GM12872 (cell line): ENCODE data around the gene GCNT2.

Source experiments
- TF ChIP-seq, protein P1 (sequence below): IDR thresholded peaks from 3 replicates; pipeline ENCODE4 v1.5.1; 2011; ENCODE audit warnings: low read depth, mild to moderate bottlenecking, low read length, moderate library complexity; ENCODE audit not compliant: insufficient read depth

GCNT2 gene

DNA sequence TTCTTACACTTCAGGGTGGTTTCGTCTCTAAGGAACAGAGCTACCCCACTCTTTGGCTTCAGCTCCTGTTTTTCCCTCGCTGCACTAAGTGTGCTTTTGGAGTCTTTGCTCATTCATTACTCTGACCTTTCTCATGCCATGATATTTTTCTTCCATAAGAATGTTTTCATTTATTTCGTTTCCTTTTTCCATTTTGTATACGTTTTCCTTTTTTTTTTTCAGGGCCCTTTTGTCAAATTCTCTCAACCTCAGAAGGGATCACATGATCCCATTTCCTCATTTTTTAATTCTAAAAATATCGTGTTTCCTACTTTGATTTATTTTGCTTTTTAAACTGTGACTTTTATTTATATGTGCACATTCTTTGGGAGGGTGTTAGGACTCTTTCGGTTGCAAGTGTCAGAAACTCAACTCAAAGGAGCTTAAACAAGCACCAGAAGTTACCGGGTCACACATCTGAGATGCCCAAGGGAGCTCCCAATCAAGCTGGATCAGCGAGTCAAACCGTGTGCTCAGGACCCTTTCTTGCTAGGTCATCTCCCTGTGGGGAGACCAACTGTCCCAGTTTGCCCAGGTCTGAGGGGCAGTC lies 40.6 kb downstream of the GCNT2 start:
- TF ChIP-seq, protein P1, sequence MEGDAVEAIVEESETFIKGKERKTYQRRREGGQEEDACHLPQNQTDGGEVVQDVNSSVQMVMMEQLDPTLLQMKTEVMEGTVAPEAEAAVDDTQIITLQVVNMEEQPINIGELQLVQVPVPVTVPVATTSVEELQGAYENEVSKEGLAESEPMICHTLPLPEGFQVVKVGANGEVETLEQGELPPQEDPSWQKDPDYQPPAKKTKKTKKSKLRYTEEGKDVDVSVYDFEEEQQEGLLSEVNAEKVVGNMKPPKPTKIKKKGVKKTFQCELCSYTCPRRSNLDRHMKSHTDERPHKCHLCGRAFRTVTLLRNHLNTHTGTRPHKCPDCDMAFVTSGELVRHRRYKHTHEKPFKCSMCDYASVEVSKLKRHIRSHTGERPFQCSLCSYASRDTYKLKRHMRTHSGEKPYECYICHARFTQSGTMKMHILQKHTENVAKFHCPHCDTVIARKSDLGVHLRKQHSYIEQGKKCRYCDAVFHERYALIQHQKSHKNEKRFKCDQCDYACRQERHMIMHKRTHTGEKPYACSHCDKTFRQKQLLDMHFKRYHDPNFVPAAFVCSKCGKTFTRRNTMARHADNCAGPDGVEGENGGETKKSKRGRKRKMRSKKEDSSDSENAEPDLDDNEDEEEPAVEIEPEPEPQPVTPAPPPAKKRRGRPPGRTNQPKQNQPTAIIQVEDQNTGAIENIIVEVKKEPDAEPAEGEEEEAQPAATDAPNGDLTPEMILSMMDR: no peak

DNA sequence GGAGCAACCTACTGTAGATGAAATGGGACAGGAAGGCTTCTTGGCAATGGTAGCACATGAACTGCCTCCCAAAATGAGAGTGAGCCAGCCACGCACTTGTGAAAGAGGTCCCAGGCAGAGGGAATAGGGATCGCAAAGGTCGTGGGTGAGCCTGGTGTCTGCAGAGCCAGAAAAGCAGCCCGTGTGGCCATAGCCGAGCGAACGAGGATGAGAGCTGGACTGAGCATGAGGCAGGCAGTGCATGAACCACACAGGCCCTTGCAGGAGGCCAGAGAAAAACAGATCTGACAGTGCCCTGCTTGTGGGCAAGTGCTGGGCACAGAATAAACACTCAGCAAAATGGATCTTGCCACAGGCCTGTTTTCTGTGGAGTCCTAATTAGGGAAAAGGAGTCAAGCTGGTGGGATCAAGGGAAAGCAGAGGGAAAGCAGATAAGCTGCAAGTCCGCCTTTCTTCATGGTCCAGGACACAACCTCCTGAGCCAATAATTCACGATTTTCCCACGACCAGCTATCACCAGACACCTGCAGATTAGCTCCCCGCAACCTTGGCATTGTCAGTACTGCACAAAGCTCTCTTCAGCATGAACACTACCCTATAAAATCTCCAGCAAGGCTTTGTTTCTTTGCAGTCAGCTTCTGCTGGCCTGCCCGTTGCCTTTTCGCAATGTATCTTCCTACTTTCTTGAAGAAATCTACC lies 44.0 kb downstream of the GCNT2 start:
- TF ChIP-seq, protein P1: no peak

- TF ChIP-seq, protein P1: no peak
Observed at GRCh38 chr6:10565913-10566312, 44.8 kb downstream of the GCNT2 start.

DNA sequence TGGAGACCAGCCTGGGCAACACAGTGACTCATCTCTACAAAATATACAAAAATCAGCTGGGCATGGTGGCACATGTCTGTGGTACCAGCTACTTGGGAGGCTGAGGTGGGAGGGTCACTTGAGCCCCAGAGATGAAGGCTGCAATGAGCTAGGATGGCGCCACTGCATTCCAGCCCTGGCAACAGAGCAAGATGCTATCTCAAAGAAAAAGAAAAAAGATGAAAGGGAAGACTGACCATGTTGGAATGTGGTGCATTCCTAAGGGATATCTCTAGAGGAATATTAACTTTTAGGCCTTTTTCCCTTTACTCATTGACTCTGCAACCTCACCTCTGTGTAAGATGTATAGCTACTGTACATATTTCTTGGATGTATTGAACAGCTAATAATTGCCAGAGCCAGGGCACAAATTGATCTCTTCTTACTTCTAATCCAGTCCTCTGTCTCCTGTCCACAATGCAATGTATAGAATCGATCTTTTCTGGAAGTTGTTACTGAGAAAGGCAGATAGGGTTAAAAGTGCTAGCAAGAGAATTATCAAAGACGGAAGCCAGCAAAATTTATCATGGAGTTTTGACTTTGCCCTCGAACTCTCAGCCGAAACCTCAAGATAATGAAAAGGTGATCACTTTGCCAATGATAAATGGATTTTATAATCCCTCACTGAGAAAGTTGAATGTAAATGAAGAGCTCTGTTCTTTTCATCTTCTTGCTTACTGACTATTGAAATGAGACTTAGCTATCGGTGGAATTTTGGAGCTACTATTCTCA lies 46.3 kb downstream of the GCNT2 start:
- TF ChIP-seq, protein P1: no peak

GRCh38 chr6:10569392-10570127 lies 48.4 kb downstream of the GCNT2 start:
- TF ChIP-seq, protein P1: no peak

DNA sequence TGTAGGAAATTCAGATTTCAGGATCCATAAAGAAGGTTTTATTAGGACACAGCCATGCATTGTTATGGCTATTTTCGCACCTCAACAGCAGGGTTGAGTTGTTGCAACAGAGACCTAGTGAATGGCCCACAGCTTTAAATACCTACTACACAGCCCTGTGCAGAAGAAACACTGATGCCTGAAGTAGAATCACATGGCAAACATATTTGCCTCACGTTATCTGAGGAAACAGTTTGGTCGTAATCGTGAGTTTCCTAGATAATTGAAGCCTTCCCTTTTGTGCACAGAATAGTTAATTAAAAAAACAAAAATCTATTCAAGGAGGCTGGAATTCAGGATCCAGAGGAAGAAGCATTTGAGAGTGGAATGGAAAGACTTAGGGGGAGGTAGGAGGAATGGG lies 55.1 kb downstream of the GCNT2 start:
- TF ChIP-seq, protein P1: no peak

GRCh38 chr6:10577112-10577511 lies 56.0 kb downstream of the GCNT2 start:
- TF ChIP-seq, protein P1: no peak
